Stimulated activated CD8-positive, alpha-beta memory T cell treated with anti-CD3 and anti-CD28 coated beads, Interleukin-15, amount 100 ng/mL, for 4 hours (primary cell): ENCODE data around the gene SOD2.
"Not testable (repeated sequence)": the region's sequence is repeated elsewhere in the genome, so short reads cannot be mapped to it uniquely, and the experiment has no call there.

Experiments
- DNase-seq, 2 donors: peaks; one replicate each; pipeline ENCODE4 v3.0.0-alpha.2; 2020; ENCODE audit warnings: low read depth in 2 of 2

The SOD2 gene

GRCh38 chr6:159682810-159683209, 10.2 kb downstream of the SOD2 start:
- no peak for DNase-seq

DNA sequence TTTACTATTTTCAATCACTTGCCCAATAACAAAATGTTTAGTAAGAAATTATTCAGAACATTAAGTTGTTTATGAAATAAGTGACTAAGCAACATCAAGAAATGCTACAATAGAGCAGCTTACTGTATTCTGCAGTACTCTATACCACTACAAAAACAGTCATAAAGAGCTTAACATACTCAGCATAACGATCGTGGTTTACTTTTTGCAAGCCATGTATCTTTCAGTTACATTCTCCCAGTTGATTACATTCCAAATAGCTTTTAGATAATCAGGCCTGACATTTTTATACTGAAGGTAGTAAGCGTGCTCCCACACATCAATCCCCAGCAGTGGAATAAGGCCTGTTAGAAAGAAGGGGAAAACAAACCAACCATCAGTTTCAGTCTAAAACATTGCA, 10.7 kb downstream of the SOD2 start:
- no peak for DNase-seq

GRCh38 chr6:159681191-159681880, 11.7 kb downstream of the SOD2 start:
- DNase-seq, result no peak

DNA sequence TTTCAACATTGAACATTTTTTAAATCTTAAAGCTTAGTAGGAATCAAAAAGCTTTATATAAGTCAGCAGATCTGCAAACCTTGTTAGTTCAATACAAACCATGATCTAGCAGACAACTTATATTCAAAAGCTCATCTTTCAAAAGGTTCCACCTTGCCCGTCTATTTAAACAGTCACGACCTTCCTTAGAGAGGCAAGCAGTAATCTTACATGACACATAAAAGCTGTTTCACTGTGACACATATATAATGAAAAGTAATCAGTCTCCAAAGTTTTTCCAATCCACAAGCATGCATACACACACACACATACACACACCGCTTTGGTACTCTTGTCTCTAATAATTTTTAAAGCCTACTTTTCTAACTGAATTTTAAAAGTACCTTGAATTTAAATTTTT, 12.9 kb downstream of the SOD2 start:
- DNase-seq, result no peak

DNA sequence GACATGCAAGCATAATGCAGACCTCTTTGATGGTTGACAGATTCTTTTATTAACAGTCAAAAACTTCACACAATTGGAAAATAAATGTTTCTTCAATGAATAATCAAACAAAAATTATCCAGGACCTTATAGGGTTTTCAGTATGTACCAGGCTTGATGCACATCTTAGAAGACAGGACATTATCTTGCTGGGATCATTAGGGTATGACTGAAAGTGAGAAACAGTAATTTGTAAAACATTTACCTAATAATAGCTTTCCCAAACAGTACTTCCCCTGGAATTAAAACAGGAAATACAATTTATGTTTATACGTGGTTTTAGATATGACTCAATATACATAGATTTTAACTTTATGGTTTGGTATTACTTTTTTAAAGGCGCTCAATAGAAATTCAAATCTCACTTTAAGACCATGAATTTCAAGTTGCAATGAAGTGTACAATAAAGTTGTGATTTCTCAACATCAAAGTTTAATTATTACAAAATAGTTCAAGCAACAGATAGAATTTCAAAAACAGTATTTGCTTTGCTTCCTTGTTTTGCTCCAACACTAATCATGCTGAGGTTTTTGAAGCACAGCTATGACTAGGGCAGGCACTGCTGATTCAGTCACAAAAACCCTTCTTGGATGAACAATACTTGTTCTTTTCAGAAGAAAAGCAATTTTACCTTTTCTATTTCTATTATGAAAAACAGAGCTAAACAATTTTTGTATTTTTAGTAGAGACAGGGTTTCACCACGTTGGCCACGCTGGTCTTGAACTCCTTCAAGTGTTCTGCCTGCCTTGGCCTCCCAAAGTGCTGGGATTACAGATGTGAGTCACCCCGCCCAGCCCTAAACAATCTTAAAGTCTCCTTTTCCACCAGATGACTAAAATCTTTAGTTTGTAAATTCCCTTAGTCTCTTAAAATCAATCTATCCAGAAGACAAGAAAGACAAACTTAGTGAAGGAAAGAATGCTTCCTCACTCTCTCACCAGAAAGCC, 13.7 kb downstream of the SOD2 start:
- DNase-seq, result no peak

- no peak for DNase-seq
Observed at GRCh38 chr6:159678574-159678973, 14.5 kb downstream of the SOD2 start.

DNA sequence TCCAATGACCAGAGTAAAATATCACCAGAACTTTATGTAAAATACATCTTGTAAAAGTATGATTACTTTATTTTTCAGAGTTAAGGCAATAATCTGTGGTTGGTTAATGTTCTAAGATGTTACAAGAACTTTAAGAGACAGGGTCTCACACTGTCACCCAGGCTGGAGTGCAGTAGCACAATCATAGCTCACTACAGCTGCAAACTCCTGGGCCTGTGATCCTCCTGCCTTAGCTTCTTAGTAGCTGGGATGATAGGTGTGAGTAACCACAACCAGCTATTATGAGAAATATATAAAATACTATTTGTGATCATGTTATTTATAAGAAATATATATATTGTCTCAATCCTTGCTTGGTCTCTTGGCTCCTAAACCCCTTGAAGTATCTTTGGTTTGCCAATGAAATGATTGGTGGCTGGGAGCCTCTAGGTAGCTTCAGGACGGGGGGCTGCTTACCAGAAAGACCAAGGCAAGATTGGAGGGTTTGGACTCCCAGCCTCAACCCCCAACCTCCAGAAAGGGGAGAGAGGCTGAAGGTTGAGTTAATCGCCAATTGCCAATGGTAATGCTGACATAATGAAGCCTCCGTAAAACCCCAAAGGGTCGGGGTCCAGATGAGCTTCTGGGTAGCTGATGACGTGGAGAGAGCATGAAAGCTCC, 15.4 kb downstream of the SOD2 start:
- DNase-seq, result no peak

DNA sequence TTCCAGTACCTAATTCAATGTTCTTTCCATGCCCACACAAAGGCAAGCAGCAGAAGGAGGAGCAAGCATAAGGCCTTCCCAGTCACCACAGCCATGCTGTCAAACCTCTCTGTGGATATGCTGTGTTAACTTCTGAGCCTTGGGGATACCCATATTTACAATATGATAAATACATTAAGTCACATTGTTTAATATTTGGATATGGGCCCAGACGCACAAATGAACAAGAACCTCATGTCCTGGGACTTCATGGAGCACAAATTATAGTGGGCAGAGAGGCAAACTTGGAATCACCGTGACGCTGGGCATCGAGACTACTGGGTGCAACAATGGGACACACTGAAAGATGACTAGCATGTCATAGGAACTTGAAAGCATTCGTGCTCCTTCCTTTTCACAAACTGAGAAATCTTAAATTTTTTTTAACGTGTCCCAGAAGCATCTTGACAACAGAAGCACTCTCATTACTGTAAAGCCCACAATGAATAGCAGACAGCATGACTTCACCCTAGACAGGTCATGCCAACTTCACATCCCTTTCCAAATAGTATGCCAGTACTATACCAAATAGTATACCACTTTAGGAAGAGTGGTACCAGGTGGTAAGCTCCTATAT, 16.0 kb downstream of the SOD2 start:
- no peak for DNase-seq

- DNase-seq, result not testable (repeated sequence)
Observed at GRCh38 chr6:159676236-159676635, 16.8 kb downstream of the SOD2 start.

DNA sequence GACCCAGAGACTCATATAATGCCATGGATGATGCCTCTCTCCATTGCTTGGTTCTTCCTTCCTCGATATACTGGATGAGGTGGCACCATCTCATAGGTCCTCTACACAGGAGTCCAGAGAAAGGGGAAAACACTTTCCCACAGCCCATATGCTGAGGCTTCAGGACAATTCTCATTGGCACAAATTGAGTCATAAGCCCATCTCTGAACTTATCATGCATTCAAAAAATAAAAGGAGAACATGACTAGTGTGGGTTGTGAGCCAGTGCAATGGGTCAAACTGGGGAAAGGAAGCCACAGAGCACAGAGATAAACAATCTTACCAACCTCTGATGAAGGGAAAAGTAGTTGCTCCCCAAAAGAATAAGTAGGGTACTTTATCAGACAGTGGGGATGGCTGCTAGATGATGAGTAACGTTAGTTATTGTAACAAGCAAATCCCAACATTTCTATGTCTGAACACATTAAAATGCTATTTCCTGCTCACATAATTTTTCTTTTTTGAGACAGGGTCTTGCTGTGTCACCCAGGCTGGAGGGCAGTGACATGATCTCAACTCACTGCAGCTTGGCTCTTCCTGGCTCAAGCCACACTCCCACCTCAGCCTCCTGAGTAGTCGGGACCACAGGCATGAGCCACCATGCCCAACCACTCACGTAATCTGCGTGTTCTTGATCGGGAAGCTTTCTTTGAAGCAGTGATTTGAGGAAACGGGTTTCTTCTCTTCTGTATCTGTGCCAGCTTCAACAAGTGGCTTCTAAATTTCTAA, 27.0 kb downstream of the SOD2 start:
- no peak for DNase-seq

DNA sequence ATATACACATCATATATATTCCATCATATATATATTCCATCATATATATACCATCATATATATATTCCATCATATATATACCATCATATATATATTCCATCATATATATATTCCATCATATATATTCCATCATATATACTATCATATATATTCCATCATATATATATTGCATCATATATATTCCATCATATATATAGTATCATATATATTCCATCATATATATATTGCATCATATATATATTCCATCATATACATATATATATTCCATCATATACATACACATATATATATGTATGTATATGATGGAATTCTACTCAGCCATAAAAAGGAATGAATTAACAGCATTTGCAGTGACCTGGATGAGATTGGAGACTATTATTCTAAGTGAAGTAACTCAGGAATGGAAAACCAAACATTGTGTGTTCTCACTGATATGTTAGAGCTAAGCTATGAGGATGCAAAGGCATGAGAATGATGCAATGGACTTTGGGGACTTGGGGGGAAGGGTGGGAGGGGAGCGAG, 29.6 kb downstream of the SOD2 start:
- DNase-seq, result not testable (repeated sequence)

DNA sequence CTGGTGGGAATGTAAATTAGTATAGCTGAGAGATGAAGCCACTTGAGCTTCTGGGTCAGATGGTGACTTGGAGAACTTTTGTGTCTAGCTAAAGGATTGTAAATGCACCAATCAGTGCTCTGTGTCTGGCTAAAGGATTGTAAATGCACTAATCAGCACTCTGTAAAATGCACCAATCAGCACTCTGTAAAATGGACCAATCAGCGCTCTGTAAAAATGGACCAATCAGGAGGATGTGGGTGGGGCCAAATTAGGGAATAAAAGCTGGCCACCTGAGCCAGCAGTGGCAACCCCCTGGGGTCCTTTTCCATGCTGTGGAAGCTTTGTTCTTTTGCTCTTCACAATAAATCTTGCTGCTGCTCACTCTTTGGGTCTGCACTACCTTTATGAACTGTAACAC, 31.1 kb downstream of the SOD2 start:
- not testable (repeated sequence) for DNase-seq

GRCh38 chr6:159655409-159655988, 37.5 kb downstream of the SOD2 start:
- DNase-seq, result no peak

GRCh38 chr6:159654483-159655098, 38.5 kb downstream of the SOD2 start:
- DNase-seq, result no peak

DNA sequence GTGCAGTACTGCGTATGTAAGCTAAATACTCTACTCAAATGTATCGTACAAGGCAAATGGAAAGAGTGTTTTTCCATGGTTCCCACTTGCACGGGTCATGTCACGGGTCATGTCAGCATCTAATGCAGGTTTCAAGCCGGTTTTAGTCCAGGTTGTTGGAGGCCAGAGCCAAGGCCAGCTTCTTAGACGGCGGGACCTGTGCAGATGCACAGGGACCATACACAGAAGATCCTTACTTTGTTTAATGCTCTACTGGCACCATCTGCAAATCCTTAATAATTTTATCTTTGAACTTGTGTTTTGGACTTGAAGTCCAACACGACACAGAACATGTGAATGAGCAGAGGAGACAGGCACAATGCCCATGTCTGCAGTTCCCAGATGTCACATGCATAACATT, 42.7 kb downstream of the SOD2 start:
- no peak for DNase-seq

GRCh38 chr6:159649441-159649840, 43.6 kb downstream of the SOD2 start:
- no peak for DNase-seq

DNA sequence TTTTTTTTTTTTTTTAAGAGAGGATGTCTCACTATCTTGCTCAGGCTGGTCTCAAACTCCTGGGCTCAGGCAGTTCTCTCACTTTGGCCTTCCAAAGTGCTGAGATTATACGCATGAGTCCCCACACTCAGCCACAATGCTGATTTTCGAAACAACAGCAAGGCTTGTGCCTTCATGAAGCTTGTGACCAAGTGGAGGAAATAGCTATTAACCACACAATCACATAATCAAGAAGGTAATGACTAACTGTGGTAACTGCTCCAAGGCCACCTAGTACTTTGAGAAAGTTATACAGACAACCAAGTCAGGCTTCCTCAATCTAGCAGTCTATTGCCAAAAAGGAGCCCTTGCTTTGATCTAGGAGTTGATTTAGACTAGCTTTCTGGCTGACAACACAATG, 46.3 kb downstream of the SOD2 start:
- DNase-seq, result no peak

- no peak for DNase-seq
Observed at GRCh38 chr6:159646116-159646515, 46.9 kb downstream of the SOD2 start.

DNA sequence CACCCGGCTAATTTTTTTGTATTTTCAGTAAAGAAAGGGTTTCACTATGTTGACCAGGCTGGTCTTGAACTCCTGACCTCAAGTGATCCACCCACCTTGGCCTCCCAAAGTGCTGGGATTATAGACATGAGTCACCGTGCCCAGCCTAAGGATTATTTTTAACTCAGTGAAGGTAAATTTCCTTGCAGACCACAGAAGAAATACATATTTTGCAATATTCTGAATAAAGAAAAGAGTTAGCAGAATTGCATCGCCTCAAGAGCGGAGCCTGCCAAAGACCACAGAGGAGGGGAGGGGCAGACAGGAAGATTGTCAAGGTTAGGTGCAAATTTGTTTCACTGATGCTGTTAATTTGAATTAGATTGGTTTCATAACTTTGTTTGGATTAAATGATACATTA, 47.4 kb downstream of the SOD2 start:
- no peak for DNase-seq
